GM19452 (cell line): ENCODE measurements around the gene HADH.
A peak's percentile ranks its signal among the peaks of the same experiment; 100 is the strongest.
"Not testable (repeated sequence)": the region's sequence is repeated elsewhere in the genome, so short reads cannot be mapped to it uniquely, and the experiment has no call there.

ENCODE experiments used
- ATAC-seq: cut with Tn5 transposase; IDR thresholded peaks from one replicate; pipeline ENCODE4 v1.9.1; 2021; ENCODE audit not compliant: unreplicated experiment

Gene HADH

GRCh38 chr4:108029731-108030130 lies 40.0 kb downstream of the HADH start:
- no peak for ATAC-seq

DNA sequence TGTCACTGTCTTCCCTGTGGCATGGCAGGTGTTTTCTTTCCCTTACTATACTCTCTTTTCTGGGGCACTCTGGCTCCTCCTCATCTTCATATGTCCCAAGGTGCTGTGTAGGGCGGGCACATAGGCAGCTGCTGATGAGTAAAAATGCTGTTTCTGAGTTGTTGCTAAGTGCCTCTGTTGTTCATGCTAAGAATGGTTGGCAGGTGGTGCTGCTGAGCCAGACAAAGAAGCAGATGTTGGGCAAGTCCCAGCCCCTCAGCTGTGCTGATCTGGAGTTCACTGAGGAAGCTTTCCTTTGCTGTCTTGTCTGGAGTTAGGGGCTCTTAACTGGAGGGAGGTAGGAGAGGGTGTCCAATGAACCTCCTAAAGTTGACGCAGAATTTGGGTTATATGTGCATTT lies 40.6 kb downstream of the HADH start:
- peak; percentile 86 for ATAC-seq

GRCh38 chr4:108031427-108032083 lies 41.9 kb downstream of the HADH start:
- ATAC-seq, result no peak

DNA sequence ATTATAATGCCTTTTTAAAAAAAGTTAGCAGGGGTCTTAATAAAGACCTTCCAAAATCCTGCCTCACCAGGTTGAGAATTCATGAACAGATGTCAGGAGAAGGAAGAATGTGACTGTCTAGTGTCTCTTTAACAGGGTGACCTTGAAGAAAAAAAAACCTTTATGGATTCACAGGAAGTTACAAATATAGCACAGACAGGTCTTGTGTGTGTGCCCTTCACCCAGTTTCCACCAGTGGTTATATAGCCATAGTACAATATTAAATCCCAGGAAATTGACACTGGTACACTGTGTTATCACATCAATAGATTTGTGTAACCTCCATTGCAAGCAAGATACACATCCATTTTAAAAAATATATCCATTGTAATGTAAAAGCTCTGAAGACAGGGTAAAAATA lies 43.7 kb downstream of the HADH start:
- no peak for ATAC-seq

DNA sequence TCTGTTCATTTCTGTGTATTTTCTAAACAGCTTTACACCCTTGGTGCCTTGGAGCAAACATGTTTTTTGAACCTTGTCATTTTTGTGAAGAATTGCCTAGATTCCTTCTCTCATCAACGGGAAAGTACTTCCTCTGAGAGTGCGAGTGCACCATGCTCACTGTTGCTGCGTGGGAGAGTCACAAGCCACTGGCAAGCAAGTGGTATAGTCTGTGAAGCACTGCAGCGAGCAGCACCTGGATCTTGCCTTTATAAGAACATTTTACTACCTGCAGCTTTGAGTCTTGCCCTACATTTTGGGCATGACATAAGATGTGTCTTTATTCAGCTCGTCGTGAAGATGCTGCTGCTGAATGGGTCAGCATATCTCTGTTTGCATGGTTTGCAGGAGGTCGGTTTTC lies 44.9 kb downstream of the HADH start:
- ATAC-seq, result no peak

GRCh38 chr4:108035691-108036090 lies 46.0 kb downstream of the HADH start:
- no peak for ATAC-seq

DNA sequence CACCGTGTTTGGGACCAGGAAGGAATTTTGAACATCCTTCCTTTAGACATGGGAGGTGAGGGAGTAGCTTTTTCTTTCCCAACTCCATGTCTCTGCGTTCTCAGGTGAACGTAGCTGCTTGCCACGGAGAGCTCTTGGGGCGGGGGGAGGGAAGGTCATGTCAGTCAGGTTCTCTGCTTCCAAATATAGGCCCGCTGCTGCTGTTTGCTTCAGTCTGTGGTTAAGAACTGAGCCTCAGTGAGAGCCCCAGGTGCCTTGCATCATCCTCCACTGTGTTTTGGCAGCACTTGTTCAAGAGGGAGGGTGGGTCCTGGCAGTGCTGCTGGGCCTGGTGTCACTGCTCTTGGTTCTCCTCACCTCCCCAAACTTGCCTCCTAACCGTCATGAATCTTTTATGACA lies 46.5 kb downstream of the HADH start:
- ATAC-seq, result peak; percentile 79

GRCh38 chr4:108037884-108038283 lies 48.2 kb downstream of the HADH start:
- no peak for ATAC-seq

DNA sequence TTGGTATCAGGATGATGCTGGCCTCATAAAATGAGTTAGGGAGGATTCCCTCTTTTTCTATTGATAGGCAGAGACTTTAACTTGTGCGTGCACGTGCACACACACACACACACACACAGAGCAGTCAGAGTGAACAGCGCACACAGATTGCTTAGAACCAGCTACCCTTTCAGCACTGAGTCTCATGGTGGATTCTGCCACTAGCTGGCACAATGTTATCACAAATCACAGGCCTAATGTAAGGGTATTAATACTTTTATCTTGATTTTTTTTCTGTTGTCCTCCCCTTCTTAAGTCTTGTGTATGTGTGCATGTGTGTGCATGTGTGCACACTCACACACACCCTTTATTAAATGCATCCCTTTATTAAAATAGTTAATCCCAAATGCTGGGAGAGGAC lies 53.2 kb downstream of the HADH start:
- ATAC-seq, result no peak

DNA sequence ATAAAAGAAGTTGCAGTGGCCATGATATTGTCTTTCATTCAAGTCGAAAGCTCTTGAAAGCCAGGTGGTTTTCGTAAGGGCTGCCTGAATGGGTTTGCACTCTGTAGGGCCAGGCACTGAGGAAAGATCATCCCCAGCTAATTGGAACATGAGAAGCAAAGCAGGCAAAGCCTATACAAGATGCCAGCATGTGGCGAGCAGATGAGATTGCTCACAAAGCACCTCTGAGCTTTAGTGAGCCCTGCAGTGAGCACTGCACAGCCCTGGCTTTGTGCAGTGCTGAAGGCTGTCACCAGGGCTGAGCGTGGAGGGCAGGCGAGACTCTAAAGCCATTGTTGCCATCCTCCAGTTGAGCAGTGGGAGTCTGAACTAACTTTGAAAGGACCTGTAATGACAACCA lies 53.8 kb downstream of the HADH start:
- ATAC-seq, result no peak

- ATAC-seq, result no peak
Observed at GRCh38 chr4:108044951-108045686, 55.4 kb downstream of the HADH start.

DNA sequence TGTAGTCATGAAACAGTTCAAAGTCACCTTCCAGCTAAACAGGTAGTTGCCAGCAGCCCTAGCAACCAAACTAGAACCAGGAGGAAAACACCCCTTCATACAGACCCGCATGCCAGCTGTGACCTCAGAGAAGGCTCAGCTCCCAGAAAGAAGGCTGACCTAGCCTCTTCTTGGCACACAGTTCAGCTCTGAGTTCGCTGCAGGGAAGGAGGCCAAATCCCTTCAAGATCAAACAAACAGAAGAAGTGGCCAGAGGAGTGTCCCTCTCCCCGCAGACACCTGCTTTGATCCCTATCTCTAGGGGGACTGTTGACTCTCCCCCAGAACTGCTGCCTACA lies 56.0 kb downstream of the HADH start:
- no peak for ATAC-seq

- no peak for ATAC-seq
Observed at GRCh38 chr4:108047199-108047598, 57.5 kb downstream of the HADH start.

- no peak for ATAC-seq
Observed at GRCh38 chr4:108048157-108048556, 58.5 kb downstream of the HADH start.

DNA sequence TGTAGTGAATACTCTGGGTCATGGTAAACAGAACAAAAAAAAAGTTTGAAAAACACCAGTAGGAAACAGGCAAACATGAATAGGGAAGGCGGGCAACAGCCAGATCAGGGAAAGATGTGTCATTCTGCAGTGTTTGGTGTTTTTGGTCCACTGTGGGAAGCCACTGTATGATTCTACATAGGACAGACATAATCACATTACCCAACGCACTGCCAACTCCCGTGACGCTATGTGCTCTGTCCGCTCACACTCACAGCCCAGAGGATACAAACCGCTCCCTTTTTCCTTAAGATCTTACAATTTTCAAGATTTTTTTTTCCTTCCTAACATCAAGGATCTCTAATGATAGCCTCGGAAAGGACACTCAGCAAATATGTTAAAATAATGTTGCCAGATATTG lies 59.3 kb downstream of the HADH start:
- ATAC-seq, result no peak

- no peak for ATAC-seq
Observed at GRCh38 chr4:108049406-108049805, 59.7 kb downstream of the HADH start.

- ATAC-seq, result not testable (repeated sequence)
Observed at GRCh38 chr4:108050166-108051111, 60.8 kb downstream of the HADH start.

DNA sequence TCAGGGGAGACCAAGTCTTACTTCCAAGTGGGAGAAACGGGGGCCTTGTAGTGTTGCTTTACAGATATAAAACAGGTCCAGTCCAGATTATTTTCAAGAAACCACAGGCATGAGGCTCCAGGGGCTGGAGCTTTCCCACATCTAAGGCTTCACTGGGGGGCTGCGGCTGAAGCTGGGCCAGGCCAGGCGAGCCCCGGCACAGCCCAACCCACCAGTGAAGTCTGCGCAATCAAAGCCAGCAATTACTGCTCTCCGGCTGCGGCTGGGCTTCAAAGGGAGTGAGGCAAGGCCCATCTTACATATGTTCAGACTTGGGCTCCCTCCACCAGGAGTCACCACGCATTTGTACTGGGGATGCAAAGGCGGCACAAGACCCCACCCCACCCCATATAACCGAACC lies 61.7 kb downstream of the HADH start:
- ATAC-seq, result no peak

- no peak for ATAC-seq
Observed at GRCh38 chr4:108052558-108053120, 63.0 kb downstream of the HADH start.

GRCh38 chr4:108053251-108053711 lies 63.6 kb downstream of the HADH start:
- peak; percentile 95 for ATAC-seq

- no peak for ATAC-seq
Observed at GRCh38 chr4:108054025-108054638, 64.4 kb downstream of the HADH start.
